ENCODE data around the gene JMJD6. TPM values are rescaled to one million over a fixed set of nuclear protein-coding genes. Genes with fewer than 3 reads are reported as not detected.

Gene JMJD6
- total and polyA plus RNA-seq, 2 experiments from 2014 or later: 11.4 to 12.8 TPM

DNA sequence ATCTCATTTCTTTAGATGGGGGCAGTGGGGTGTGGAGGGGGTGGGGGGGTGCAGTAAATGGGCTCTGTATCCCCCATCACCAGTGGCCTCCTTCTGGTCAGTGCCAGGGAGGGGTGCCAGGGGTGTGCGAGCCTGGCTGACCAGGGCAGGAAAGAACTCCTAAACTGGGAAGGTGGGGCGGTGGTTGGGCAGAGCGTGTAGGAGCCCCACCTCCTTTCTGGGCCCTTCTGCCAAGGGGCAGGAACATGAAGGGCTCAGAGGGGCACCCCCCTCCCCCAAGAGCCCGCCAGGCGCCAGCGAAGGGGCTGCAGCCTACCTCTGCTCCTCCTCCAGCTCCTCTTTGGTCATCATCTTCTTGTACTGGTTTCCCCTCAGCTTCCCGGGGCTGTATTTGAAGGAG is 41.6 kb downstream of the JMJD6 start (continued):
- no peak for TF ChIP-seq ZNF462 (CRISPR knock-in tag; IDR thresholded peaks at IDR 0.05)
- no peak for TF ChIP-seq STAT1 (IDR thresholded peaks at IDR 0.05; ENCODE audit: unreplicated experiment)
- TF ChIP-seq CREB1 (CRISPR knock-in tag; IDR thresholded peaks at IDR 0.05; ENCODE audit: low read depth): no peak
- no peak for TF ChIP-seq POLR2AphosphoS5 (IDR thresholded peaks at IDR 0.05; ENCODE audit: low read depth)

- H3K79me2 ChIP-seq (replicated peaks; ENCODE audit: insufficient read depth): no peaks in the 10 kb centered on the region
- no peak overlapping the region for H3K4me3 ChIP-seq
- ATAC-seq (no peak), DNase-seq (ENCODE audit: low spot score) (no peak)
- peaks cover 52% of the 10 kb centered on the region for H3K4me1 Mint-ChIP-seq
- no peak overlapping the region; the same call in 2 of the 3 replicates for H3K4me3 Mint-ChIP-seq
- H2AFZ ChIP-seq: no peak overlapping the region
- no peaks in the 10 kb centered on the region for H4K20me1 ChIP-seq (replicated peaks; ENCODE audit: insufficient read depth)
- H3K27ac ChIP-seq (ENCODE audit: low read depth): no peak overlapping the region
- peak overlapping the region; percentile 47; the same call in 1 of the 2 replicates for H3K27ac Mint-ChIP-seq
- H3K4me2 ChIP-seq: peak overlapping the region; percentile 3; the same call in 1 of the 2 replicates
- H3K36me3 ChIP-seq (ENCODE audit: insufficient read depth): no peaks in the 10 kb centered on the region
- H3K27me3 Mint-ChIP-seq (ENCODE audit: insufficient read depth, low read depth, poor library complexity): peaks cover 18% of the 10 kb centered on the region
- H3K4me1 ChIP-seq (ENCODE audit: insufficient read depth): peaks cover 8% of the 10 kb centered on the region
- no peaks in the 10 kb centered on the region; the same call in 2 of the 3 replicates for H3K36me3 Mint-ChIP-seq (ENCODE audit: low read depth)
- no peaks in the 10 kb centered on the region for H3K9me2 ChIP-seq (ENCODE audit: insufficient read depth)
- no peaks in the 10 kb centered on the region for H3F3A ChIP-seq (replicated peaks; ENCODE audit: low read depth)
- H3K9me3 Mint-ChIP-seq: no peaks in the 10 kb centered on the region
- H3K27me3 ChIP-seq (ENCODE audit: insufficient read depth): no peaks in the 10 kb centered on the region
- no peak for TF ChIP-seq ETS1 (IDR thresholded peaks at IDR 0.05)
- no peak for TF ChIP-seq CREB1 (CRISPR knock-in tag; IDR thresholded peaks at IDR 0.05; ENCODE audit: low read depth)
- TF ChIP-seq EZH2 (IDR thresholded peaks at IDR 0.05; ENCODE audit: low read depth, unreplicated experiment): no peak
- no peak for TF ChIP-seq JUNB (IDR thresholded peaks at IDR 0.05; ENCODE audit: unreplicated experiment)
- TF ChIP-seq, protein P1, sequence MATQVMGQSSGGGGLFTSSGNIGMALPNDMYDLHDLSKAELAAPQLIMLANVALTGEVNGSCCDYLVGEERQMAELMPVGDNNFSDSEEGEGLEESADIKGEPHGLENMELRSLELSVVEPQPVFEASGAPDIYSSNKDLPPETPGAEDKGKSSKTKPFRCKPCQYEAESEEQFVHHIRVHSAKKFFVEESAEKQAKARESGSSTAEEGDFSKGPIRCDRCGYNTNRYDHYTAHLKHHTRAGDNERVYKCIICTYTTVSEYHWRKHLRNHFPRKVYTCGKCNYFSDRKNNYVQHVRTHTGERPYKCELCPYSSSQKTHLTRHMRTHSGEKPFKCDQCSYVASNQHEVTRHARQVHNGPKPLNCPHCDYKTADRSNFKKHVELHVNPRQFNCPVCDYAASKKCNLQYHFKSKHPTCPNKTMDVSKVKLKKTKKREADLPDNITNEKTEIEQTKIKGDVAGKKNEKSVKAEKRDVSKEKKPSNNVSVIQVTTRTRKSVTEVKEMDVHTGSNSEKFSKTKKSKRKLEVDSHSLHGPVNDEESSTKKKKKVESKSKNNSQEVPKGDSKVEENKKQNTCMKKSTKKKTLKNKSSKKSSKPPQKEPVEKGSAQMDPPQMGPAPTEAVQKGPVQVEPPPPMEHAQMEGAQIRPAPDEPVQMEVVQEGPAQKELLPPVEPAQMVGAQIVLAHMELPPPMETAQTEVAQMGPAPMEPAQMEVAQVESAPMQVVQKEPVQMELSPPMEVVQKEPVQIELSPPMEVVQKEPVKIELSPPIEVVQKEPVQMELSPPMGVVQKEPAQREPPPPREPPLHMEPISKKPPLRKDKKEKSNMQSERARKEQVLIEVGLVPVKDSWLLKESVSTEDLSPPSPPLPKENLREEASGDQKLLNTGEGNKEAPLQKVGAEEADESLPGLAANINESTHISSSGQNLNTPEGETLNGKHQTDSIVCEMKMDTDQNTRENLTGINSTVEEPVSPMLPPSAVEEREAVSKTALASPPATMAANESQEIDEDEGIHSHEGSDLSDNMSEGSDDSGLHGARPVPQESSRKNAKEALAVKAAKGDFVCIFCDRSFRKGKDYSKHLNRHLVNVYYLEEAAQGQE (IDR thresholded peaks at IDR 0.05; ENCODE audit: unreplicated experiment): no peak
- TF ChIP-seq ZNF331 (CRISPR knock-in tag; IDR thresholded peaks at IDR 0.05; ENCODE audit: low read depth): no peak
- TF ChIP-seq STAT1 (IDR thresholded peaks at IDR 0.05; ENCODE audit: unreplicated experiment): no peak
- no peak for TF ChIP-seq EZH2phosphoT487 (IDR thresholded peaks at IDR 0.05; ENCODE audit: unreplicated experiment)
- no peak for TF ChIP-seq POLR2AphosphoS5 (IDR thresholded peaks at IDR 0.05; ENCODE audit: low read depth)
- TF ChIP-seq ZNF114 (CRISPR knock-in tag; IDR thresholded peaks at IDR 0.05): no peak
- TF ChIP-seq NANOG (IDR thresholded peaks at IDR 0.05; ENCODE audit: borderline replicate concordance): no peak
These were observed 42.3 kb downstream of the JMJD6 start for GRCh38 chr17:76683921-76684745.

Measured in GM23338 (cell line).